ENCODE data around the gene TNXB. TPM values are rescaled to one million over a fixed set of nuclear protein-coding genes. Genes with fewer than 3 reads are reported as not detected.

Gene TNXB
- total and polyA plus RNA-seq, 9 of the 15 experiments (the other 6 are each of a cell fraction or from before 2014, with no cell fraction given), result 0.14 to 28.1 (median 12.4) TPM

- TF ChIP-seq REST (IDR thresholded peaks at IDR 0.05; ENCODE audit: borderline replicate concordance), result peak; percentile 52; the same call in 1 of the 2 replicates
- 0 out of 2 replicates have a peak, but pooled peaks have one; percentile 17 for TF ChIP-seq REST (CRISPR knock-in tag; IDR thresholded peaks at IDR 0.05; ENCODE audit: low read depth)
- no peak for TF ChIP-seq ZBTB49 (CRISPR knock-in tag; IDR thresholded peaks at IDR 0.05; ENCODE audit: borderline replicate concordance)
- TF ChIP-seq TARDBP (IDR thresholded peaks at IDR 0.05), result no peak
- no peak for TF ChIP-seq RERE (CRISPR knock-in tag; IDR thresholded peaks at IDR 0.05; ENCODE audit: borderline replicate concordance)
- 0 out of 2 replicates have a peak, but pooled peaks have one; percentile 18 for TF ChIP-seq ID3 (CRISPR knock-in tag; IDR thresholded peaks at IDR 0.05)
- no peak for TF ChIP-seq ID3 (tag; IDR thresholded peaks at IDR 0.05)
Measured at GRCh38 chr6:32047855-32048766, 61.0 kb downstream of the TNXB start (continued).

Measured in K562 (cell line).